SU-DHL-6 (cell line): ENCODE results near the gene ELANE.

Source experiments
- H2AFZ ChIP-seq: fragments of 200-600 bp; sonication (generic); 2 replicates; pipeline ENCODE4 v1.6.1; 2014; ENCODE audit warnings: low read depth, mild to moderate bottlenecking, moderate library complexity, mixed read lengths, antibody characterized with exemption, low read length; ENCODE audit not compliant: severe bottlenecking
- H3F3A ChIP-seq: fragments of 200-600 bp; shearing (Covaris generic); 2 replicates; pipeline ENCODE4 v1.6.0; 2016; ENCODE audit warnings: antibody characterized with exemption, mild to moderate bottlenecking; ENCODE audit not compliant: insufficient read depth
- H3K27ac ChIP-seq: fragments of 200-600 bp; sonication (generic); 2 replicates; pipeline ENCODE4 v1.5.1; 2016; ENCODE audit warnings: low read depth, mild to moderate bottlenecking, low read length, moderate library complexity, mixed read lengths
- H3K27me3 ChIP-seq: fragments of 200-600 bp; sonication (generic), shearing (Covaris generic); 2 replicates; pipeline ENCODE4 v1.6.0; 2014; ENCODE audit warnings: mild to moderate bottlenecking, low read length
- H3K36me3 ChIP-seq: fragments of 200-600 bp; sonication (generic); 2 replicates; pipeline ENCODE4 v1.6.1; 2014; ENCODE audit warnings: mild to moderate bottlenecking, low read length, mixed read lengths
- H3K4me2 ChIP-seq: fragments of 300-600, 200-600 bp; shearing (Covaris generic), sonication (generic); 2 replicates; pipeline ENCODE4 v1.6.0; 2014; ENCODE audit warnings: low read length, low read depth, mild to moderate bottlenecking; ENCODE audit not compliant: poor library complexity, severe bottlenecking
- H3K4me3 ChIP-seq: fragments of 200-600 bp; sonication (generic); 2 replicates; pipeline ENCODE4 v1.5.1; 2014; ENCODE audit warnings: antibody characterized with exemption, low read length, mild to moderate bottlenecking, mixed read lengths; ENCODE audit not compliant: insufficient read depth, poor library complexity, severe bottlenecking
- H3K79me2 ChIP-seq: fragments of 200-600 bp; sonication (generic); 2 replicates; pipeline ENCODE4 v1.6.1; 2014; ENCODE audit warnings: mild to moderate bottlenecking, low read length, moderate library complexity; ENCODE audit not compliant: insufficient read depth
- H3K9ac ChIP-seq: fragments of 200-600 bp; sonication (generic); 2 replicates; pipeline ENCODE4 v1.7.0; 2014; ENCODE audit warnings: mild to moderate bottlenecking, low read length
- H3K9me2 ChIP-seq: fragments of 200-600 bp; sonication (generic); replicated peaks from 2 replicates; pipeline ENCODE4 v1.6.1; 2014; ENCODE audit warnings: low read length; ENCODE audit not compliant: insufficient read depth
- H3K9me3 ChIP-seq: fragments of 200-600 bp; sonication (generic); 2 replicates; pipeline ENCODE4 v1.6.1; 2014; ENCODE audit warnings: low read length, mixed read lengths; ENCODE audit not compliant: insufficient read depth
- H4K20me1 ChIP-seq: fragments of 200-600 bp; sonication (generic); 2 replicates; pipeline ENCODE4 v1.6.1; 2014; ENCODE audit warnings: low read depth, mild to moderate bottlenecking, antibody characterized with exemption, low read length, moderate library complexity, mixed read lengths
- EZH2phosphoT487 ChIP-seq: fragments of 200-600 bp; sonication (generic), shearing (Covaris generic); conservative IDR thresholded peaks from 2 replicates; pipeline ENCODE4 v1.6.1; 2018; ENCODE audit warnings: mild to moderate bottlenecking, antibody characterized with exemption, low read length, moderate library complexity, mixed read lengths
- TF ChIP-seq, protein P1 (sequence below): fragments of 200-600 bp; sonication (generic); IDR thresholded peaks from one replicate; pipeline ENCODE4 v1.5.1; 2017; ENCODE audit warnings: antibody characterized with exemption, mild to moderate bottlenecking, low read length, moderate library complexity; ENCODE audit not compliant: insufficient read depth, poor library complexity, severe bottlenecking

The ELANE gene

DNA sequence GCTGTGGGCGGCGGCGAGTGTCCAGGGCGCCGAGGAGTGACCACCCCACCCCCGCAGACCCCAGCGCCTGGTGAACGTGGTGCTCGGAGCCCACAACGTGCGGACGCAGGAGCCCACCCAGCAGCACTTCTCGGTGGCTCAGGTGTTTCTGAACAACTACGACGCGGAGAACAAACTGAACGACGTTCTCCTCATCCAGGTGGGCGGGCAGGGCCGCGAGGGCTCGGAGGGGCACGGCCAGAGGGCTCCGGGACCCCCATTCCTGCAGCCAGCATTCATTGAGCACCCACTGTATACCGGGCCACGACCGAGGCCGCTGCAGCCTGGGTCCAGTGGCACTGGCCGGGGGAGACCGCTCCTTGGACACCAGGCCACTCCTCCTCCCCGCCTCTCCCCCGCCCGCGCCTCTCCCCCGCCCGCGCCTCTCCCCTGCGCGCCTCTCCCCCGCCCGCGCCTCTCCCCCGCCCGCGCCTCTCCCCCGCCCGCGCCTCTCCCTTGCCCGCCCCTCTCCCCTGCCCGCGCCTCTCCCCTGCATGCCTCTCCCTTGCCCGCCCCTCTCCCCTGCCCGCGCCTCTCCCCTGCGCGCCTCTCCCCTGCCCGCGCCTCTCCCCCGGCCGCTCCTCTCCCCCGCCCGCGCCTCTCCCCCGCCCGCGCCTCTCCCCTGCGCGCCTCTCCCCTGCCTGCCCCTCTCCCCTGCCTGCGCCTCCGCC is 8.1 kb upstream of the ELANE start:
- TF ChIP-seq EZH2phosphoT487, result no peak
- TF ChIP-seq, protein P1, sequence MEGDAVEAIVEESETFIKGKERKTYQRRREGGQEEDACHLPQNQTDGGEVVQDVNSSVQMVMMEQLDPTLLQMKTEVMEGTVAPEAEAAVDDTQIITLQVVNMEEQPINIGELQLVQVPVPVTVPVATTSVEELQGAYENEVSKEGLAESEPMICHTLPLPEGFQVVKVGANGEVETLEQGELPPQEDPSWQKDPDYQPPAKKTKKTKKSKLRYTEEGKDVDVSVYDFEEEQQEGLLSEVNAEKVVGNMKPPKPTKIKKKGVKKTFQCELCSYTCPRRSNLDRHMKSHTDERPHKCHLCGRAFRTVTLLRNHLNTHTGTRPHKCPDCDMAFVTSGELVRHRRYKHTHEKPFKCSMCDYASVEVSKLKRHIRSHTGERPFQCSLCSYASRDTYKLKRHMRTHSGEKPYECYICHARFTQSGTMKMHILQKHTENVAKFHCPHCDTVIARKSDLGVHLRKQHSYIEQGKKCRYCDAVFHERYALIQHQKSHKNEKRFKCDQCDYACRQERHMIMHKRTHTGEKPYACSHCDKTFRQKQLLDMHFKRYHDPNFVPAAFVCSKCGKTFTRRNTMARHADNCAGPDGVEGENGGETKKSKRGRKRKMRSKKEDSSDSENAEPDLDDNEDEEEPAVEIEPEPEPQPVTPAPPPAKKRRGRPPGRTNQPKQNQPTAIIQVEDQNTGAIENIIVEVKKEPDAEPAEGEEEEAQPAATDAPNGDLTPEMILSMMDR, result no peak
- Histone ChIP-seq H3K9me3 (no peaks in the 10 kb centered on the region), H3K27ac (no peak overlapping the region), H3K9me2 (no peaks in the 10 kb centered on the region), H3K36me3 (no peaks in the 10 kb centered on the region), H3K4me3 (no peak overlapping the region), H4K20me1 (no peaks in the 10 kb centered on the region), H3F3A (no peaks in the 10 kb centered on the region), H2AFZ (no peak overlapping the region), H3K9ac (no peak overlapping the region), H3K27me3 (no peaks in the 10 kb centered on the region), H3K79me2 (no peaks in the 10 kb centered on the region), H3K4me2 (no peak overlapping the region)

DNA sequence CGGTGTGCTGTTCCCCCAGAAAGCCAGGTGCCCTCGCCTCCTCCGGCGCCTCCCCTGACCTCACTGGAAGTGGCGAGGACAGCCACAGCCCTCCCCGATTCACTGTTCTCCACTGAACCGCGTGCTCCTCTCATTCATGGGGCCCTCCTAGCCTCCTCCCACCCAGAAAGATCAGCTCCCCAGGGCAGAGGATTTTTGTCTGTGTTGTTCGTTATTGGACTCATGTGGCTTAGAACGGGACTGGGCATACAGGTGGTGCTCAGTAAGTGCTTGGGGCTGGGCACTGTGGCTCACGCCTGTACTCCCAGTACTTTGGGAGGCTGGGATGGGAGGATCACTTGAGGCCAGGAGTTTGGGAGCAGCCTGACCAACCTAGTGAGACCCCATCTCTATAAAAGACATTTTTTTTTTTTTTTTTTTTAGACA is 7.5 kb upstream of the ELANE start:
- H4K20me1 ChIP-seq, result no peaks in the 10 kb centered on the region
- no peak overlapping the region for H3K4me3 ChIP-seq
- TF ChIP-seq, protein P1, result no peak
- no peak for TF ChIP-seq EZH2phosphoT487
- H3K9me2 ChIP-seq, result no peaks in the 10 kb centered on the region
- H3K27me3 ChIP-seq, result no peaks in the 10 kb centered on the region
- H3K79me2 ChIP-seq, result no peaks in the 10 kb centered on the region
- H3K27ac ChIP-seq, result no peak overlapping the region
- no peaks in the 10 kb centered on the region for H3K36me3 ChIP-seq
- no peaks in the 10 kb centered on the region for H3F3A ChIP-seq
- H3K4me2 ChIP-seq, result no peak overlapping the region
- no peaks in the 10 kb centered on the region for H3K9me3 ChIP-seq
- H3K9ac ChIP-seq, result no peak overlapping the region
- no peak overlapping the region for H2AFZ ChIP-seq

DNA sequence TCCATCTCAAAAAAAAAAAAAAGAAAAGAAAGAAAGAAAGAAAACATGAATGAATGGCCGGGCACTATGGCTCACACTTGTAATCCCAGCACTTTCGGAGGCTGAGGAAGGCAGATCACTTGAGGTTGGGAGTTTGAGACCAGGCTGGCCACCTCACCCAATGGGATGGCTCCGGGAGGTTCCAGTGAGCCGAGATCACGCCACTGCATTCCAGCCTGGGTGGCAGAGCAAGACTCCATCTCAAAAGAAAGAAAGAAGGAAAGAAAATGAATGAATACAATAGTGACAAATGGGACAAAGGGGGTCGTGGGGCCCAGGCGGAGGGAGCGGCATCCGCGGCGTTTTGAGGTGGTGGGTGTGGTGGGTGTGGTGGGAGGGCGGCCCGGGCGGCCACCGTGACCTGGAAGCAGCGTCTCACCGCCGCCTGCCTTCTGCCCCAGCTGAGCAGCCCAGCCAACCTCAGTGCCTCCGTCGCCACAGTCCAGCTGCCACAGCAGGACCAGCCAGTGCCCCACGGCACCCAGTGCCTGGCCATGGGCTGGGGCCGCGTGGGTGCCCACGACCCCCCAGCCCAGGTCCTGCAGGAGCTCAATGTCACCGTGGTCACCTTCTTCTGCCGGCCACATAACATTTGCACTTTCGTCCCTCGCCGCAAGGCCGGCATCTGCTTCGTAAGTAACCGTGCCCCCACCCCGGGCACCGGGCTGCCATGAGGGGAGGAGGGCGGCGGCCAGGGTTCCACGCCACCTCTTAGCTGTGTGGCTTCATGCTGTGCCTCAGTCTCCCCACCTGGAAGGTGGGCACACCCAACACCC is 6.2 kb upstream of the ELANE start:
- Histone ChIP-seq H3K4me3 (no peak overlapping the region), H3K4me2 (no peak overlapping the region), H3K27me3 (no peaks in the 10 kb centered on the region), H3K79me2 (no peaks in the 10 kb centered on the region), H3K9me2 (no peaks in the 10 kb centered on the region), H3K9me3 (no peaks in the 10 kb centered on the region), H3K36me3 (no peaks in the 10 kb centered on the region), H3F3A (no peaks in the 10 kb centered on the region), H3K27ac (no peak overlapping the region), H2AFZ (no peak overlapping the region), H4K20me1 (no peaks in the 10 kb centered on the region), H3K9ac (no peak overlapping the region)
- TF ChIP-seq EZH2phosphoT487, result no peak
- TF ChIP-seq, protein P1, result no peak
